Stimulated activated CD4-positive, alpha-beta T cell treated with anti-CD3 and anti-CD28 coated beads, TNF-alpha, amount 100 ng/mL, for 24 hours (primary cell): ENCODE results near the gene SMPD4.
A peak's percentile ranks its signal among the peaks of the same experiment; 100 is the strongest.
"Not testable (repeated sequence)": the region's sequence is repeated elsewhere in the genome, so short reads cannot be mapped to it uniquely, and the experiment has no call there.

Source experiments
- DNase-seq, 3 experiments: peaks; one replicate each; pipeline ENCODE4 v3.0.0-alpha.2; 2020; ENCODE audit warnings: low read depth in 3 of 3

SMPD4 gene

GRCh38 chr2:130186391-130186790 is 5.0 kb upstream of the SMPD4 start:
- DNase-seq: no peak

GRCh38 chr2:130185896-130186295 is 4.5 kb upstream of the SMPD4 start:
- no peak for DNase-seq

GRCh38 chr2:130185436-130185835 is 4.0 kb upstream of the SMPD4 start:
- no peak for DNase-seq

- DNase-seq: no peak
Observed at GRCh38 chr2:130183512-130184373, 2.3 kb upstream of the SMPD4 start.

- not testable (repeated sequence) for DNase-seq
Observed at GRCh38 chr2:130182826-130183511, 1.6 kb upstream of the SMPD4 start.

- peak; percentile 80 to 88 (median 86) for DNase-seq
Observed at GRCh38 chr2:130181880-130182682, 679 bp upstream of the SMPD4 start, which contains the start of gene MZT2B. Gene MZT2B (plus strand): TSS chr2:130182262. CDS start chr2:130182283, 21 bp downstream.

- DNase-seq: not testable (repeated sequence)
Observed at GRCh38 chr2:130180404-130181324, 738 bp downstream of the SMPD4 start.

GRCh38 chr2:130174866-130175265 is 6.5 kb downstream of the SMPD4 start:
- DNase-seq: not testable (repeated sequence)

- no peak for DNase-seq
Observed at GRCh38 chr2:130169896-130170295, 11.5 kb downstream of the SMPD4 start.

- DNase-seq: not testable (repeated sequence)
Observed at GRCh38 chr2:130169163-130169562, 12.2 kb downstream of the SMPD4 start.

- not testable (repeated sequence) for DNase-seq
Observed at GRCh38 chr2:130166611-130167010, 14.8 kb downstream of the SMPD4 start.

- no peak for DNase-seq
Observed at GRCh38 chr2:130165293-130166016, 15.9 kb downstream of the SMPD4 start.

- DNase-seq: no peak
Observed at GRCh38 chr2:130162968-130163367, 18.4 kb downstream of the SMPD4 start.

GRCh38 chr2:130162486-130162885 is 18.9 kb downstream of the SMPD4 start:
- DNase-seq: not testable (repeated sequence)

- DNase-seq: not testable (repeated sequence)
Observed at GRCh38 chr2:130160838-130161705, 20.3 kb downstream of the SMPD4 start.

GRCh38 chr2:130160131-130160530 is 21.3 kb downstream of the SMPD4 start:
- no peak for DNase-seq

- DNase-seq: not testable (repeated sequence)
Observed at GRCh38 chr2:130159376-130159775, 22.0 kb downstream of the SMPD4 start.

GRCh38 chr2:130158631-130159030 is 22.8 kb downstream of the SMPD4 start:
- DNase-seq: no peak

- DNase-seq: not testable (repeated sequence)
Observed at GRCh38 chr2:130157825-130158514, 23.4 kb downstream of the SMPD4 start.
